Mammary epithelial cell (primary cell): ENCODE measurements around the gene DSCAM.

Source experiments
- EZH2 ChIP-seq: IDR thresholded peaks from 2 replicates; pipeline ENCODE4 v1.6.1; 2012; ENCODE audit warnings: low read length, inconsistent platforms, borderline replicate concordance
- TF ChIP-seq, protein P1 (sequence below), 2 donors: IDR thresholded peaks in 1 of 2; conservative IDR thresholded peaks in 1 of 2; 2 replicates each; pipeline ENCODE4 v1.5.1; 2011 to 2012; ENCODE audit warnings: inconsistent platforms in 2 of 2, low read length in 2 of 2, mild to moderate bottlenecking in 2 of 2, control low read depth in 1 of 2, low read depth in 1 of 2; ENCODE audit not compliant: insufficient read depth in 1 of 2; ENCODE audit errors: extremely low read depth in 1 of 2

GRCh38 chr21:40043423-40043822 is 803.5 kb downstream of the DSCAM start:
- TF ChIP-seq, protein P1, sequence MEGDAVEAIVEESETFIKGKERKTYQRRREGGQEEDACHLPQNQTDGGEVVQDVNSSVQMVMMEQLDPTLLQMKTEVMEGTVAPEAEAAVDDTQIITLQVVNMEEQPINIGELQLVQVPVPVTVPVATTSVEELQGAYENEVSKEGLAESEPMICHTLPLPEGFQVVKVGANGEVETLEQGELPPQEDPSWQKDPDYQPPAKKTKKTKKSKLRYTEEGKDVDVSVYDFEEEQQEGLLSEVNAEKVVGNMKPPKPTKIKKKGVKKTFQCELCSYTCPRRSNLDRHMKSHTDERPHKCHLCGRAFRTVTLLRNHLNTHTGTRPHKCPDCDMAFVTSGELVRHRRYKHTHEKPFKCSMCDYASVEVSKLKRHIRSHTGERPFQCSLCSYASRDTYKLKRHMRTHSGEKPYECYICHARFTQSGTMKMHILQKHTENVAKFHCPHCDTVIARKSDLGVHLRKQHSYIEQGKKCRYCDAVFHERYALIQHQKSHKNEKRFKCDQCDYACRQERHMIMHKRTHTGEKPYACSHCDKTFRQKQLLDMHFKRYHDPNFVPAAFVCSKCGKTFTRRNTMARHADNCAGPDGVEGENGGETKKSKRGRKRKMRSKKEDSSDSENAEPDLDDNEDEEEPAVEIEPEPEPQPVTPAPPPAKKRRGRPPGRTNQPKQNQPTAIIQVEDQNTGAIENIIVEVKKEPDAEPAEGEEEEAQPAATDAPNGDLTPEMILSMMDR (conservative IDR thresholded peaks at IDR 0.05 in 1 of 2, IDR thresholded peaks at IDR 0.05 in 1 of 2; ENCODE audit: extremely low read depth in 1 of 2, insufficient read depth in 1 of 2, low read depth in 1 of 2, low read length in 2 of 2) = peak in 1 of 2 donors; percentile 20
- TF ChIP-seq EZH2 = no peak
